Vagina (tissue), 2 donors: ENCODE results near the gene ATP4A. TPM values are rescaled to one million over a fixed set of nuclear protein-coding genes. Genes with fewer than 3 reads are reported as not detected.

Experiments
- DNase-seq, 2 donors: peaks; one replicate each; pipeline ENCODE4 v3.0.0-alpha.2; 2017; ENCODE audit errors: extremely low spot score in 2 of 2
- H3K27ac ChIP-seq: fragments of 200-600 bp; sonication (generic); one replicate; pipeline ENCODE4 v1.5.1; 2019
- H3K27me3 ChIP-seq: fragments of 200-600 bp; sonication (generic); one replicate; pipeline ENCODE4 v1.5.1; 2019
- H3K36me3 ChIP-seq, 2 donors: fragments of 200-600 bp; sonication (generic); one replicate each; pipeline ENCODE4 v1.5.1; 2017 to 2019
- H3K4me1 ChIP-seq: fragments of 200-600 bp; sonication (generic); one replicate; pipeline ENCODE4 v1.5.1; 2019
- H3K4me3 ChIP-seq, 2 donors: fragments of 200-600 bp; sonication (generic); 1 replicate in 1 of 2; 2 replicates in 1 of 2; pipeline ENCODE4 v1.5.1; 2016 to 2019
- H3K9me3 ChIP-seq: fragments of 200-600 bp; sonication (generic); one replicate; pipeline ENCODE4 v1.5.1; 2019
- POLR2A ChIP-seq, 2 donors: fragments of 450-650 bp; IDR thresholded peaks; one replicate each; pipeline ENCODE4 v1.6.1; 2017; ENCODE audit warnings: antibody characterized with exemption in 2 of 2, mild to moderate bottlenecking in 2 of 2, moderate library complexity in 2 of 2
- POLR2AphosphoS5 ChIP-seq, 2 donors: sonication (generic); formaldehyde crosslinking; IDR thresholded peaks; one replicate each; pipeline ENCODE4 v1.9.0; 2017; ENCODE audit warnings: antibody characterized with exemption in 2 of 2, mild to moderate bottlenecking in 2 of 2, low read depth in 1 of 2; ENCODE audit not compliant: insufficient read depth in 1 of 2
- intact Hi-C: fragments of 100-400 bp; cut with DNase I; formaldehyde crosslinking; loops from one replicate; pipeline ENCODE4 v1.15.1; 2023
- total RNA-seq: library from RNA; depleted of rRNA; stranded (reverse); fragments of >200 nt; gene quantifications from one replicate; pipeline ENCODE4 v1.2.3, GENCODE V29; 2016
- TF ChIP-seq, protein P1 (sequence below), 3 experiments: fragments of 450-650 bp in 2 of 3; fragments of 200-600 bp in 1 of 3; sonication (generic) in 1 of 3; IDR thresholded peaks; one replicate each; pipeline ENCODE4 v1.5.1; 2017 to 2019; ENCODE audit warnings: antibody characterized with exemption in 3 of 3, mild to moderate bottlenecking in 2 of 3, moderate library complexity in 2 of 3

Gene ATP4A
- total RNA-seq, 1 donor from 2014 or later: not detected

DNA sequence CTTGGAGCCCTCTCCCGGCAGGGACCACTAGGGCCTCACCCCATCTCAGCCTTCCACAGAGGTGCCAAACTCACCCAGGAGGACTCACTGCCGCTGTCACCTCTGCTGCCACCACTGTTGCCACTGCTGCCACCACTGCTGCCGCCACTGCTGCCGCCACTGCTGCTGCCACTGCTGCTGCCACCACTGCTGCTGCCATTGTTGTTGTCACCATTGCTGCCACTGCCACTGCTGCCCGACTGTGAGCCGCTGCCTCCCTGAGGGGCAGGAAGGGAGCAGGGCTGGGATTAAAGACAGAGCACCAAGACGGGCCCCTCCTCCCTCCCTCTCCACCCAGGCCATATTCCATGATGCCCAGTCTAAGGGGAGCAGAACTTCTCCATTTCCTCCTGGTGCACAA lies 52.1 kb downstream of the ATP4A start:
- TF ChIP-seq, protein P1, sequence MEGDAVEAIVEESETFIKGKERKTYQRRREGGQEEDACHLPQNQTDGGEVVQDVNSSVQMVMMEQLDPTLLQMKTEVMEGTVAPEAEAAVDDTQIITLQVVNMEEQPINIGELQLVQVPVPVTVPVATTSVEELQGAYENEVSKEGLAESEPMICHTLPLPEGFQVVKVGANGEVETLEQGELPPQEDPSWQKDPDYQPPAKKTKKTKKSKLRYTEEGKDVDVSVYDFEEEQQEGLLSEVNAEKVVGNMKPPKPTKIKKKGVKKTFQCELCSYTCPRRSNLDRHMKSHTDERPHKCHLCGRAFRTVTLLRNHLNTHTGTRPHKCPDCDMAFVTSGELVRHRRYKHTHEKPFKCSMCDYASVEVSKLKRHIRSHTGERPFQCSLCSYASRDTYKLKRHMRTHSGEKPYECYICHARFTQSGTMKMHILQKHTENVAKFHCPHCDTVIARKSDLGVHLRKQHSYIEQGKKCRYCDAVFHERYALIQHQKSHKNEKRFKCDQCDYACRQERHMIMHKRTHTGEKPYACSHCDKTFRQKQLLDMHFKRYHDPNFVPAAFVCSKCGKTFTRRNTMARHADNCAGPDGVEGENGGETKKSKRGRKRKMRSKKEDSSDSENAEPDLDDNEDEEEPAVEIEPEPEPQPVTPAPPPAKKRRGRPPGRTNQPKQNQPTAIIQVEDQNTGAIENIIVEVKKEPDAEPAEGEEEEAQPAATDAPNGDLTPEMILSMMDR (IDR thresholded peaks at IDR 0.05): no peak
- TF ChIP-seq POLR2A (IDR thresholded peaks at IDR 0.05) (no peak), POLR2AphosphoS5 (IDR thresholded peaks at IDR 0.05; ENCODE audit: insufficient read depth in 1 of 2, low read depth in 1 of 2) (no peak)
- H3K36me3 ChIP-seq: no peaks in the 10 kb centered on the region
- no peak for DNase-seq
- no peak overlapping the region for H3K27ac ChIP-seq
- no peaks in the 10 kb centered on the region for H3K27me3 ChIP-seq
- intact Hi-C loops: no loop called here
- no peak overlapping the region for H3K4me3 ChIP-seq
- H3K4me1 ChIP-seq: peaks cover 31% of the 10 kb centered on the region
- H3K9me3 ChIP-seq: no peaks in the 10 kb centered on the region

GRCh38 chr19:35510626-35510964 lies 52.9 kb downstream of the ATP4A start:
- H3K4me1 ChIP-seq: peaks cover 31% of the 10 kb centered on the region
- TF ChIP-seq, protein P1 (IDR thresholded peaks at IDR 0.05): no peak
- TF ChIP-seq POLR2AphosphoS5 (IDR thresholded peaks at IDR 0.05; ENCODE audit: insufficient read depth in 1 of 2, low read depth in 1 of 2) (no peak), POLR2A (IDR thresholded peaks at IDR 0.05) (no peak)
- no peaks in the 10 kb centered on the region for H3K27me3 ChIP-seq
- H3K4me3 ChIP-seq: peak overlapping the region in 1 of 2 donors; percentile 47
- intact Hi-C loops: no loop called here
- H3K36me3 ChIP-seq: no peaks in the 10 kb centered on the region
- H3K9me3 ChIP-seq: no peaks in the 10 kb centered on the region
- peak overlapping the region; percentile 72 for H3K27ac ChIP-seq
- no peak for DNase-seq

DNA sequence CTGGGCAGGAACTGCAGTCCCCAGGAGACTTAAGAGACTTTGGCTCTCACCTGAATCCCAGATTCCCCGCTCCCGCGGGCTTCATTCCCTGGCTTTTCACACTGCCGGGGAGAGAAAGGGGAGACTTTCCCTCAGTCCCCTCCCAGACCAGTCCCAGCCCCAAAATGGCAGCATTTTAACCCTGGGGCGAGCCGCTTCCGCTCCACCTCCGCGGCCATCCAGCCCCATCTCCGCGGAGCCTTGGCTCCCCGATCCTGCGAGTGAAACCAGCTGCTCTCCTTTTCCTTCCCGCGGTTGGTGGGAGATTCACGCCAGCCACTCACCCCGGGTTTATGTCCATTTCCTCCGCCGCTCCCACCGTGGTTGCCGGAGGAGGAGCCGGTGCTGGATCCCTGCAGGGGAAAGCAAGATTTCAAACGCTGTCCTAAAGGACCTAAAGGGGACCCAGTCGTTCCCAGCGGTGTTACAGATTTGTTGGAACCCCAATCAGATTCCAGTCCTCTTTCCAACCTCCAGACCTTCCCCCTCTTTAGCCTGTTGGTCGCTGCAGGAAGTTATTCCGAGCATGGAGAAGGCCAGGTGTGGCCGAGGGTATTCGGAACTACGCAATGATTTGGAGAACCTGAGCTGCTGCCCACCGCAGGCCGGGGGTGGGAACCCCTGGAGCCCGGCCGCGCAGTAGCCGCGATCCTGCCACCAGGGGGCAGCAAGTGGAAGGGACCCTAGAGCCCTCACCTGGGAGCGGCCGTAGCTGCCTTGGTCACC lies 53.4 kb downstream of the ATP4A start:
- no peaks in the 10 kb centered on the region for H3K9me3 ChIP-seq
- intact Hi-C loops: no loop called here
- no peaks in the 10 kb centered on the region for H3K27me3 ChIP-seq
- peak overlapping the region; percentile 72 for H3K27ac ChIP-seq
- no peak for DNase-seq
- TF ChIP-seq POLR2AphosphoS5 (IDR thresholded peaks at IDR 0.05; ENCODE audit: insufficient read depth in 1 of 2, low read depth in 1 of 2): peak; percentile 27 to 63
- TF ChIP-seq, protein P1 (IDR thresholded peaks at IDR 0.05): peak; percentile 58 to 98 (median 90)
- no peak for TF ChIP-seq POLR2A (IDR thresholded peaks at IDR 0.05)
- H3K4me3 ChIP-seq: peak overlapping the region; percentile 40 to 47
- no peaks in the 10 kb centered on the region for H3K36me3 ChIP-seq
- peaks cover 31% of the 10 kb centered on the region for H3K4me1 ChIP-seq

DNA sequence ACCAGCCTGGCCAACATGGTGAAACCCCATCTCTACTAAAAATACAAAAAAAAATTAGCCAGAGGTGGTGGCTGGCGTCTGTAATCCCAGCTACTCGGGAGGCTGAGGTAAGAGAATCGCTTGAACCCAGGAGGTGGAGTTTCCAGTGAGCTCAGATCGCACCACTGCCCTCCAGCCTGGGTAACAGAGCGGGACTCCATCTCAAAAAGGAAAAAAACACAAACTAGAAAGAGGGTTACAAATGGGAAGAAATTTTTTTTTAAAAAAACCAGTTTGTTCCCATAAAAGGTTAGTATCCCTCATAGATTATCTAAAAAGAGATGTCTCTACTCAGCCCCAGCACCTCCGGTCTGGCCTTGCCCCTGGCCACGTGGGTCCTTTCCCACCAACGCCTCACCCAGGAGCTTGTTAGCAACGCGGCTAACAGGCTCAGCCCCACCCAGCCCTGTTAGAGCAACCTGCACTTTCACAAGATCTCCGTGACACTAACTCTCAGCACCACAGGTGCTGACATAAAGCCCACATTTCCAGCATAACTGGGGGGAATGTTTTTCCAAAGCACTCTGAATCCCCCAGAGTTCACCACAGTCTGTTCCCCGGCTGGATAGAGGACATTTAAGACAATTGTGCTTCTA lies 54.3 kb downstream of the ATP4A start:
- DNase-seq: no peak
- Histone ChIP-seq H3K9me3 (no peaks in the 10 kb centered on the region), H3K27me3 (no peaks in the 10 kb centered on the region), H3K36me3 (no peaks in the 10 kb centered on the region), H3K4me1 (peaks cover 26% of the 10 kb centered on the region), H3K4me3 (peak overlapping the region; percentile 40 to 47), H3K27ac (peak overlapping the region; percentile 72)
- intact Hi-C loops: no loop called here
- TF ChIP-seq POLR2AphosphoS5 (IDR thresholded peaks at IDR 0.05; ENCODE audit: insufficient read depth in 1 of 2, low read depth in 1 of 2): peak in 1 of 2 donors; percentile 14
- TF ChIP-seq POLR2A (IDR thresholded peaks at IDR 0.05): no peak
- TF ChIP-seq, protein P1 (IDR thresholded peaks at IDR 0.05): no peak

GRCh38 chr19:35508129-35508528 lies 55.3 kb downstream of the ATP4A start:
- no peak for DNase-seq
- Histone ChIP-seq H3K27me3 (no peaks in the 10 kb centered on the region), H3K36me3 (no peaks in the 10 kb centered on the region), H3K4me3 (no peak overlapping the region), H3K9me3 (no peaks in the 10 kb centered on the region), H3K4me1 (peaks cover 21% of the 10 kb centered on the region), H3K27ac (no peak overlapping the region)
- TF ChIP-seq POLR2AphosphoS5 (IDR thresholded peaks at IDR 0.05; ENCODE audit: insufficient read depth in 1 of 2, low read depth in 1 of 2): no peak
- TF ChIP-seq, protein P1 (IDR thresholded peaks at IDR 0.05): no peak
- TF ChIP-seq POLR2A (IDR thresholded peaks at IDR 0.05): no peak
- intact Hi-C loops: no loop called here
